Lower leg skin (tissue), 3 donors: ENCODE measurements around the gene USP17L17.
"Not testable (repeated sequence)": the region's sequence is repeated elsewhere in the genome, so short reads cannot be mapped to it uniquely, and the experiment has no call there.

Experiments
- POLR2A ChIP-seq, 2 donors: fragments of 450-650 bp; IDR thresholded peaks; one replicate each; pipeline ENCODE4 v1.6.1; 2016 to 2017; ENCODE audit warnings: antibody characterized with exemption in 2 of 2, mild to moderate bottlenecking in 1 of 2, moderate library complexity in 1 of 2
- TF ChIP-seq, protein P1 (sequence below), 3 donors: fragments of 450-650 bp; IDR thresholded peaks; one replicate each; pipeline ENCODE4 v1.5.1; 2016; ENCODE audit warnings: antibody characterized with exemption in 3 of 3, mild to moderate bottlenecking in 3 of 3, moderate library complexity in 2 of 3

DNA sequence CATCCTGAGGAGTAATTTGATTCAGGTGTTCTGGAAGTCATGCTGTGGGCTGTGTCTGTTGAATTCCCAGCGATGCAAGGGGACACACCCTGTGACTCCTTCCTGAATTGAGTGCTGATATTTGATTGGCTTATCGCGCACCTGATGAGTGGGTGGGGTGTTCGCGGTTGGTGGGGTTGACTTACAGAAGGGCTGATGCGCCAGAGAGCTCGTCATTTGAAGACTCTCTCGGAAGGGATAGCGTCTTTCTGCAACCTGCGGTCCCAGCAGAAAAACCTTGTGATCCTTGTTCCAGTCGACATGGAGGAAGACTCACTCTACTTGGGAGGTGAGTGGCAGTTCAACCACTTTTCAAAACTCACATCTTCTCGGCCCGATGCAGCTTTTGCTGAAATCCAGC lies 9.4 kb downstream of the USP17L17 start, which contains the start of gene USP17L19:
- TF ChIP-seq, protein P1, sequence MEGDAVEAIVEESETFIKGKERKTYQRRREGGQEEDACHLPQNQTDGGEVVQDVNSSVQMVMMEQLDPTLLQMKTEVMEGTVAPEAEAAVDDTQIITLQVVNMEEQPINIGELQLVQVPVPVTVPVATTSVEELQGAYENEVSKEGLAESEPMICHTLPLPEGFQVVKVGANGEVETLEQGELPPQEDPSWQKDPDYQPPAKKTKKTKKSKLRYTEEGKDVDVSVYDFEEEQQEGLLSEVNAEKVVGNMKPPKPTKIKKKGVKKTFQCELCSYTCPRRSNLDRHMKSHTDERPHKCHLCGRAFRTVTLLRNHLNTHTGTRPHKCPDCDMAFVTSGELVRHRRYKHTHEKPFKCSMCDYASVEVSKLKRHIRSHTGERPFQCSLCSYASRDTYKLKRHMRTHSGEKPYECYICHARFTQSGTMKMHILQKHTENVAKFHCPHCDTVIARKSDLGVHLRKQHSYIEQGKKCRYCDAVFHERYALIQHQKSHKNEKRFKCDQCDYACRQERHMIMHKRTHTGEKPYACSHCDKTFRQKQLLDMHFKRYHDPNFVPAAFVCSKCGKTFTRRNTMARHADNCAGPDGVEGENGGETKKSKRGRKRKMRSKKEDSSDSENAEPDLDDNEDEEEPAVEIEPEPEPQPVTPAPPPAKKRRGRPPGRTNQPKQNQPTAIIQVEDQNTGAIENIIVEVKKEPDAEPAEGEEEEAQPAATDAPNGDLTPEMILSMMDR (IDR thresholded peaks at IDR 0.05): not testable (repeated sequence)
- not testable (repeated sequence) for TF ChIP-seq POLR2A (IDR thresholded peaks at IDR 0.05)
